HG03025 (cell line): ENCODE results near the gene B4GAT1.
"Not testable (repeated sequence)": the region's sequence is repeated elsewhere in the genome, so short reads cannot be mapped to it uniquely, and the experiment has no call there.

Experiments
- ATAC-seq: cut with Tn5 transposase; IDR thresholded peaks from one replicate; pipeline ENCODE4 v1.9.1; 2021; ENCODE audit warnings: mild to moderate bottlenecking, moderate library complexity; ENCODE audit not compliant: unreplicated experiment, low FRiP score

B4GAT1 gene

DNA sequence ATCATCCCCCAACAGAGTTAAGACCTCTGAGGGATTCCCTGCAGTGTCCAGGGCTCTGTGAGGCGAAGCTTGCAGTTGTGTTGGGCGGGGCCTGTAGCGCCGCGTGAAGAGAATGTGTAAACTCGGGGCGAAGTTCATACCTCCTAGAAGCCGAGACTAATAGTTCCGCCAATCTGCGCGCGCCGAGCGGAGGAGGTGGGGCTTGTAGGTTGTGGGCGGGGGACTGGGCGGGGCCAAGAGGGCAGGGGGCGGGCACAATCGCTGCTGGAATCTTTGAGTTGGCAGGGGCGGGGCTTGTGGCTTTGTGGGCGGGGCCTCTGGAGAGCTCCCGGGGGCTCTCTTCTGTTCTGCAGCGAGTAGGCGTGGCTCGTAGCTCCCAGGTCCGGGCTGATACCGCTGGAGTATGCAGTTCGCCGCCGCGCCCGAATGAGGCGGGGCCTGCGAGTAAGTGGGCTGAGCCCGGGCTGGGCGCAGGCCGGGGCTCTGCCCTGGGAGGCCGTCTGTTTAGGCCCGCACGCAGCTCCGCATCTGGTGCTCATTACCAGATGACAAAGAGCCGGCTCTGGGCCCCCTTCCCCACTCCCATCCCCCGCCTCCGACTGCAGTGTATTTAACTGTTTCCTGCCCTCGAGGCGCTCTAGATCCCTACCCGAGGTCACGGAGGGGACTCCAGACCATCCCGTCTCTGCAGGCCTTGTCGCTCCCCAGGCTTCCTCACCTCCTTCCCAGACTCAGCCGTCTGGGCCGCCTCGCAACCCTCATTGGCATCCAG is 34.7 kb downstream of the B4GAT1 start:
- ATAC-seq, result peak; percentile 55

DNA sequence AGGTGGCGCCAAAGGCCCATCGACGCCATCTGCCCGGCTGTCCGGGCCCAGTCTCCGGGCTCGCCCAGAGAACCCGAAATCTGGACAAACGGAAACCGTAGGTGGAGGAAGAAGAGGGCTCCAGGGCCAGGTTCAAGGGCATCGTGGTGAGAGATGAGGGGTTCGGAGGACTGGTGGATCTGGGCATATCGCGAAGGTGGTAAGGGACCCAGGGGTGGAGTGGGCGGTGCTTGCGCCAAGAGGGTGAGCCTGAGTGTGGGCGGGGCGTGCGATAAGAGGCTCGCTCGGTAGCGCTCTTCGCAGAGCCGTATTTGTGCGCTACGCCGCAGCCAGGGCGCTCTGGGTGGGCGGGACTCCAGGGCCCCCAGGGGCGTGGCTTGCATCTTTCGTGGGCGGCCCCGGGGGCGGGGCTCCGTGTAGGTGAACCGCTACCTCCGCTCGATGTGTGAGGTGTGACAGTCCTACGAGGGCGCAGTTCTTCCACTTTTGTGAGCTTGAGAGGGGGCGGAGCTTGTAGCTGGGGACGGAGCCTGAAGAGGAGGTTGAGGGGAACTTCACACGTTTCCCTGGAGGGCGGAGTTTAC is 35.4 kb downstream of the B4GAT1 start:
- peak; percentile 63 for ATAC-seq

DNA sequence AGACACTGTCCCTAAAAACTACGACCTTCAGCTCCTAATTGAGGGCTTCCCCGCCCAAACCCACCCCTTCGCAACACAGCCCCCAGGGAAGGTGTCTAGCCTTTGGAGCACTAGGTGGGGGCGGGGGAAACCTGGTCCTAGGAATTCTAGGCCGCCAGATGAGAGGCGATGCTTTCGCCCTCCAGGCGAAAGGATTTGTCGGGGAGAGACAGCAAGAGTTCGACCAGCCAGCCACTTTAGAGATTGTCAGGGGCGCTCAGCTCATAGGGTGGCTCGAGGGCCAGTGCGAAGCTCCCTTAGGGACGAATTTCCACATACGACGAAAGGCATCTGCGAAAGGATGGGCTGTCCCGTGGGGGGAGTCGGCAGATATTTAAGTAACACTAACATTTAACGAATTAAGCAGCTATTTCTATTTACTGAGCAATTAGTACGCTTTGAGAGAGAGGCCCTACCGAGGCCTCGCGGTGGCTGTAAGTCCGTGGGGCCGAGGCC is 35.9 kb downstream of the B4GAT1 start:
- ATAC-seq, result no peak

DNA sequence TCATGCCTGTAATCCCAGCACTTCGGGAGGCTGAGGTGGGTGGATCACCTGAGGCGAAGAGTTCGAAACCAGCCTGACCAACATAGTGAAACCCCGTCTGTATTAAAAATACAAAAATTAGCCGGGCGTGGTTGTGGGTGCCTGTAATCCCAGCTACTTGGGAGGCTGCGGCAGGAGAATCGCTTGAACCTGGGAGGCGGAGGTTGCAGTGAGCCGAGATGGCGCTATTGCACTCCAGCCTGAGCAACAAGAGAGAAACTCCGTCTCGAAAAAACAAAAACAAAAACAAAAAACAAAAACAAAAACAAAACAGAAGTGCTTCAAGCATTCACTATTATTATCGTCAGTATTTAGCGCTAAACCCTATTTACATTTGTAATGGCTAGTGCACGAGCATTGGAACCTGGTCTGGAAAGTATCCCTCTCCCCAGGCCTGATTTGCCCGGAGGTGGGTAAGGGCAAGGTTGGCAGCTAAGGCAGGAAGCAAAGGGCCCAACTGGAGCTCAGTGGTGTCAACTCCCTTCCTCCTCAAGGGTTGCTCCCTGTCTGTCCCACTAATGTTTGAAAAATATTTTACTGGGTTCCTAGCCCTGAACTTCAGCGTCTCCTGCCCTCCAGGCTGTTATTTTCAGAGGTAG is 36.5 kb downstream of the B4GAT1 start:
- ATAC-seq, result not testable (repeated sequence)

DNA sequence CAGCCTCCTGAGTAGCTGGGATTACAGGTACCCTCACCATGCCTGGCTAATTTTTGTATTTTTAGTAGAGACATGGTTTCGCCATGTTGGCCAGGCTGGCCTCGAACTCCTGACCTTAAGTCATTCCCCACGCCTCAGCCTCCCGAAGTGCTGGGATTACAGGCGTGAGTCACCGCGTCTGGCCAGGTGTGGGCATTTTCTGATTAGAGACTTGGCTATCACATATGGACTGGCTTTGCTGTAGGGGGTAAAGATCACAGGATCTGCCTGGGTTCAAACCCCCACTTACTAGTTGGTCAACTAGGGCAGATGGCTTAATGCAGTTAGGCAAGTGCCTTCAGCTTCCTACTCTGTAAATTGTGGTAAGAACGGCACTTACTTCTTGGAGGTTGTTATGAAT is 37.1 kb downstream of the B4GAT1 start:
- no peak for ATAC-seq

DNA sequence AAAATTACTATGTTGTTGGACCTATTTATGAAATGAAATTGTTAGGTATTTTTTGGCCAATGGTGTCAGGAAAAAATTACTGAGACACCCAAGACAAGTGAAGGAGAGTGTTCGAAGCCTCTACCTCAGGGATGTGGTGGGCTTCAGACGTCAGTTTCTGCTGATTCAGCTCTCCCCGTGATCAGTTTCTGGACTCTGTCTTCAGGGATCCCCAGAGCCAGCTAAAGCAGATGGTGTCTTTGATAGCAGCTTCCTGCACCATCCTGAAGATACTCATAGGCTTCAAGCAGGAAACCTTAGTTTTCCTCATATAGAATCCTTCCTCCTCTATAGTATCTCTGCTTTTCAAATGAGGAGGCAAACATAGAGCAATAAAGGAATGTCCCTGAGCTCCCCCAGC is 38.0 kb downstream of the B4GAT1 start:
- no peak for ATAC-seq

DNA sequence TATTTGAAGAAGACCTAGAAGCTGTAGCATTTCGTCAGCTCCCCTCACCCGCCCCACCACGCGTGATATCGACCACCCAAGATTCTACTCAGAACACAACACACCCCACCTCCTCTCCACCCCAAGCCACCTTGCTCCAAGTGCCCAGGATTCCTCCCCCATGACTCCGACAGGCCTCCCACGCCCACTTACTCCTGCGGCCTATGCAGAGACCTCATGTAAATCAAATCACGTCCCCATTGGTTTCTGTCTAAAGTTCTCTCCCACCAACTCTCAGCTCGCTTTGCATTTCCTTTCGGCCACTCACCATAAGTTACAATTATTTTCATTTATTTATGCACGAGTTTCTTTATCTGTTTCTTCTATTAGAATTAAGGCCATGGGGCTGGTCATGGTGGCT is 44.8 kb downstream of the B4GAT1 start:
- no peak for ATAC-seq

DNA sequence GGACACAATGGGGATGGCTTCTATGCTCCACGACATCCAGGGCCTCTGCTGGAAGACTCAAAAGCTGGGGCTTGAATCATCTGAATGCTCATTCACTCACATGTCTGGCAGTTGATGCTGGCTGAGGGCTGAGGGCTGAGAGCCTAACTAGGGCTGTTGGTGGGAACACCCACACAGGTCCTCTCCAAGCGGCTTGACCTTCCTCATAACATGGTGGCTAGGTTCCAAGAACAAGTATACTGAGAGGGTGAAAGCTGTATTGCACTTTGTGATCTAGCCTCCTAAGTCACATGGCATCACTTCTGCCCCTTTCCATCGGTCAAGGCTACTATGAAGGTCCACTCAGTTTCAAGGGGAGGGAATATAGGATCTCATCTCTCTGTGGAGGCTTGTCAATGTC is 48.2 kb downstream of the B4GAT1 start:
- no peak for ATAC-seq

DNA sequence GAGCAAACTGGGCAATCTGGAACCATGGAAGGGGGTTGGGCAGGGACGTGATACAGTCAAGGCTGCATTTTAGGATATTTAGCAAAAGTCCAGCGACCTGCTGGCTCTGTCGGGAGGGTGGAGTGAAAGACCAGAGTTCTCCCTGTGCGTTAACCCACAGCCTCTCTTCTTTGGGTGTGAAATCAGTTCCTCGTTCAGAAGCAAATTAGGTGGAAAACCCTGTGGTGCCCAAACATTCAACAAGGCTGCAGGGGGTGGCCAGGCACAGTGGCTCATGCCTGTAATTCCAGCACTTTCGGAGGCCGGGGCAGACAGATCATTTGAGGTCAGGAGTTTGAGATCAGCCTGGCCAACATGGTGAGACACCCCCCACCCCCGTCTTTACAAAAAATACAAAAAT is 49.8 kb downstream of the B4GAT1 start:
- ATAC-seq, result no peak
